Endothelial cell of umbilical vein (primary cell): Measurements from ENCODE around the gene RANBP17. TPM values are rescaled to one million over a fixed set of nuclear protein-coding genes. Genes with fewer than 3 reads are reported as not detected.
A peak's percentile ranks its signal among the peaks of the same experiment; 100 is the strongest.

ENCODE experiments used
- BruUV-seq: library from RNA; stranded (reverse); fragments of 400-500 nt; replicated peaks from 2 replicates; lab custom pipeline; 2021; lab: Mats Ljungman, UMichigan
- CTCF ChIA-PET: fragments of 300-600, 350-600 bp; sonication (Branson Sonifier 250); formaldehyde crosslinking; loops from one replicate; lab custom pipeline; 2021; ENCODE audit warnings: antibody characterized with exemption, inconsistent platforms; lab: Charles Lee
- POLR2A ChIA-PET: fragments of 300-600, 350-600 bp; sonication (Branson Sonifier 250); formaldehyde crosslinking; loops from one replicate; lab custom pipeline; 2021; ENCODE audit warnings: antibody characterized with exemption, inconsistent platforms; lab: Charles Lee
- DNase-seq: peaks from one replicate; pipeline ENCODE4 v3.0.0-alpha.2; 2011; ENCODE audit warnings: low read depth, low spot score
- FAIRE-seq: peaks from 2 replicates; lab custom pipeline; 2011; peaks lifted over from hg19 to GRCh38; lab: Jason Lieb, UNC
- H2AFZ ChIP-seq: 2 replicates; pipeline ENCODE4 v1.6.0; 2012; ENCODE audit warnings: low read depth, low read length, control low read depth, inconsistent platforms
- H3K27ac ChIP-seq: 2 replicates; pipeline ENCODE4 v1.5.1; 2011; ENCODE audit warnings: low read depth, mild to moderate bottlenecking, control low read depth, low read length, moderate library complexity; ENCODE audit not compliant: insufficient read depth
- H3K27me3 ChIP-seq, 2 experiments: 2 replicates each; pipeline versions ENCODE4 v1.6.0 to v1.6.1; 2011; ENCODE audit warnings: low read length in 2 of 2, mixed read lengths in 1 of 2; ENCODE audit not compliant: control insufficient read depth in 2 of 2, insufficient read depth in 2 of 2
- H3K36me3 ChIP-seq, 2 experiments: 2 replicates in 1 of 2; 3 replicates in 1 of 2; pipeline ENCODE4 v1.5.1; 2011; ENCODE audit warnings: low read length in 2 of 2, mild to moderate bottlenecking in 1 of 2, moderate library complexity in 1 of 2; ENCODE audit not compliant: control insufficient read depth in 2 of 2, insufficient read depth in 2 of 2; ENCODE audit errors: extremely low read depth in 1 of 2
- H3K4me1 ChIP-seq: 3 replicates; pipeline ENCODE4 v1.5.1; 2011; ENCODE audit warnings: mild to moderate bottlenecking, low read length; ENCODE audit not compliant: control insufficient read depth, insufficient read depth; ENCODE audit errors: extremely low read depth
- H3K4me2 ChIP-seq: 2 replicates; pipeline ENCODE4 v1.6.1; 2011; ENCODE audit warnings: low read length, control low read depth, mixed read lengths; ENCODE audit not compliant: insufficient read depth
- H3K4me3 ChIP-seq, 3 experiments: fragments of 200-600 bp in 1 of 3; sonication (generic), shearing (Covaris generic) in 1 of 3; replicated peaks in 1 of 3; 2 replicates each; pipeline ENCODE4 v1.5.1; 2011 to 2016; ENCODE audit warnings: control low read depth in 3 of 3, low read length in 3 of 3, mild to moderate bottlenecking in 2 of 3, inconsistent platforms in 1 of 3, low read depth in 1 of 3, moderate library complexity in 1 of 3; ENCODE audit not compliant: insufficient read depth in 1 of 3
- H3K79me2 ChIP-seq: 2 replicates; pipeline ENCODE4 v1.6.0; 2012; ENCODE audit warnings: low read length, inconsistent platforms; ENCODE audit not compliant: control insufficient read depth, insufficient read depth
- H3K9ac ChIP-seq: replicated peaks from 2 replicates; pipeline ENCODE3; 2011; ENCODE audit warnings: low read length, control low read depth; ENCODE audit not compliant: insufficient read depth; ENCODE audit errors: extremely low read depth
- H3K9me1 ChIP-seq: replicated peaks from 3 replicates; pipeline ENCODE4 v1.6.0; 2011; ENCODE audit warnings: mild to moderate bottlenecking, low read length; ENCODE audit not compliant: control insufficient read depth, insufficient read depth; ENCODE audit errors: extremely low read depth
- H3K9me3 ChIP-seq: replicated peaks from 2 replicates; pipeline ENCODE4 v1.5.1; 2012; ENCODE audit warnings: low read length, inconsistent platforms; ENCODE audit not compliant: control insufficient read depth, insufficient read depth
- H4K20me1 ChIP-seq: replicated peaks from 2 replicates; pipeline ENCODE3; 2011; ENCODE audit warnings: mild to moderate bottlenecking, low read length; ENCODE audit not compliant: control insufficient read depth, insufficient read depth; ENCODE audit errors: extremely low read depth
- CTCF ChIP-seq, 2 donors: IDR thresholded peaks; 1 replicate in 1 of 2; 2 replicates in 1 of 2; pipeline ENCODE4 v1.5.1; 2011; ENCODE audit warnings: low read length in 2 of 2, mild to moderate bottlenecking in 2 of 2, moderate library complexity in 2 of 2, control low read depth in 1 of 2, inconsistent platforms in 1 of 2, low read depth in 1 of 2; ENCODE audit not compliant: insufficient read depth in 1 of 2; ENCODE audit errors: extremely low read depth in 1 of 2
- EZH2 ChIP-seq: IDR thresholded peaks from 2 replicates; pipeline ENCODE4 v1.6.1; 2012; ENCODE audit warnings: borderline replicate concordance, low read depth, mild to moderate bottlenecking, moderate library complexity, low read length, inconsistent platforms; ENCODE audit not compliant: severe bottlenecking
- GATA2 ChIP-seq: IDR thresholded peaks from 2 replicates; pipeline ENCODE4 v1.7.0; 2011; ENCODE audit warnings: low read depth, mild to moderate bottlenecking, moderate library complexity, mixed read lengths, low read length; ENCODE audit not compliant: insufficient read length, insufficient read depth
- JUN ChIP-seq: IDR thresholded peaks from 2 replicates; pipeline ENCODE4 v1.6.1; 2011; ENCODE audit warnings: borderline replicate concordance, low read depth; ENCODE audit not compliant: insufficient read length, insufficient read depth
- MAX ChIP-seq: IDR thresholded peaks from 2 replicates; pipeline ENCODE4 v1.6.1; 2011; ENCODE audit not compliant: insufficient read depth, insufficient read length
- MYC ChIP-seq: IDR thresholded peaks from one replicate; pipeline ENCODE4 v1.6.1; 2011; ENCODE audit warnings: mild to moderate bottlenecking, low read depth, low read length
- POLR2A ChIP-seq: IDR thresholded peaks from 2 replicates; pipeline ENCODE4 v1.6.1; 2012; ENCODE audit warnings: low read depth, mild to moderate bottlenecking, control low read depth, low read length
- POLR2AphosphoS5 ChIP-seq: IDR thresholded peaks from 2 replicates; pipeline ENCODE4 v1.6.1; 2012; ENCODE audit warnings: low read depth, mild to moderate bottlenecking, control low read depth, low read length, moderate library complexity; ENCODE audit not compliant: insufficient read depth
- dilution Hi-C: fragments of 300-500 bp; cut with MboI; formaldehyde crosslinking; loops from one replicate; pipeline ENCODE4 v1.15.0; 2019; ENCODE audit warnings: low sequenced_read_pairs; ENCODE audit not compliant: extremely low pct_ligation_motif_present
- intact Hi-C: fragments of 100-400 bp; cut with micrococcal nuclease; formaldehyde crosslinking; loops from one replicate; pipeline ENCODE4 v1.10.0; 2022
- polyA plus RNA-seq, 4 experiments: library from polyadenylated mRNA; depleted of rRNA in 3 of 4; stranded (reverse) in 3 of 4; unstranded in 1 of 4; fragments of >200 nt; gene quantifications; 2 replicates each; pipeline versions ENCODE4 v1.2.1 to v1.2.3, GENCODE V29; 2011 to 2012; ENCODE audit warnings: missing spikeins in 1 of 4
- total RNA-seq: library from RNA; stranded (reverse); gene quantifications from 2 replicates; pipeline ENCODE4 v1.2.3, GENCODE V29; 2021

Gene RANBP17
- total and polyA plus RNA-seq, 2 donors (not counting 3 experiments of a cell fraction or from before 2014, with no cell fraction given), result 5.6 to 13.6 TPM

- Histone ChIP-seq H3K27me3 (no peaks in the 10 kb centered on the region), H3K9me1 (no peaks in the 10 kb centered on the region), H3K27ac (no peak overlapping the region), H2AFZ (peak overlapping the region; percentile 67), H3K9ac (no peak overlapping the region), H3K9me3 (no peaks in the 10 kb centered on the region), H3K4me1 (no peaks in the 10 kb centered on the region), H3K79me2 (no peaks in the 10 kb centered on the region), H4K20me1 (no peaks in the 10 kb centered on the region), H3K4me3 (no peak overlapping the region), H3K4me2 (no peak overlapping the region), H3K36me3 (no peaks in the 10 kb centered on the region)
- no TSS peak for BruUV-seq
- peak; percentile 92 for FAIRE-seq
- dilution Hi-C loops (no loop called here), intact Hi-C loops (loop anchor here (1.0 to 10.0 kb wide), 4 partner anchors 130 to 463 kb away; no protein-coding TSS in a partner anchor)
- TF ChIP-seq CTCF (IDR thresholded peaks at IDR 0.05; ENCODE audit: extremely low read depth in 1 of 2, insufficient read depth in 1 of 2, low read depth in 1 of 2, low read length in 2 of 2) (peak; percentile 41 to 43), POLR2A (no peak), MYC (no peak)
- POLR2A ChIA-PET, result no interaction called here
- DNase-seq, result peak; percentile 72
- CTCF ChIA-PET, result interaction anchor here (0.6 to 8.3 kb wide), 66 partner anchors 10 to 574 kb away, joined by 3 to 301 read pairs (median 4); partner anchors contain the start of gene TLX3
Measured at GRCh38 chr5:171207256-171207847, 345.5 kb downstream of the RANBP17 start.

- TF ChIP-seq EZH2 (no peak), MAX (no peak), GATA2 (no peak), JUN (no peak), MYC (no peak), POLR2AphosphoS5 (no peak)
- no peak for DNase-seq
- H3K4me3 ChIP-seq, result no peak overlapping the region
- intact Hi-C loops, result no loop called here
- dilution Hi-C loops, result no loop called here
- no peak overlapping the region for H3K4me2 ChIP-seq
- no peak overlapping the region for H3K27ac ChIP-seq
- no peaks in the 10 kb centered on the region for H3K27me3 ChIP-seq
- CTCF ChIA-PET, result no interaction called here
- no peak overlapping the region for H2AFZ ChIP-seq
- no peaks in the 10 kb centered on the region for H3K79me2 ChIP-seq
- H3K36me3 ChIP-seq, result no peaks in the 10 kb centered on the region
- H3K9me3 ChIP-seq, result no peaks in the 10 kb centered on the region
- BruUV-seq, result no TSS peak
- peaks cover 10% of the 10 kb centered on the region for H3K4me1 ChIP-seq
- FAIRE-seq, result no peak
- no peak overlapping the region for H3K9ac ChIP-seq
- POLR2A ChIA-PET, result no interaction called here
- H3K9me1 ChIP-seq, result no peaks in the 10 kb centered on the region
- no peaks in the 10 kb centered on the region for H4K20me1 ChIP-seq
Measured at GRCh38 chr5:171221916-171222315, 360.1 kb downstream of the RANBP17 start.
